Kasumi-1 (cell line): ENCODE measurements around the gene TMEM198.

Experiments
- DNase-seq, 2 experiments: peaks; one replicate each; lab custom pipeline; 2025; lab: John Stamatoyannopoulos, UW

TMEM198 gene, protein sequence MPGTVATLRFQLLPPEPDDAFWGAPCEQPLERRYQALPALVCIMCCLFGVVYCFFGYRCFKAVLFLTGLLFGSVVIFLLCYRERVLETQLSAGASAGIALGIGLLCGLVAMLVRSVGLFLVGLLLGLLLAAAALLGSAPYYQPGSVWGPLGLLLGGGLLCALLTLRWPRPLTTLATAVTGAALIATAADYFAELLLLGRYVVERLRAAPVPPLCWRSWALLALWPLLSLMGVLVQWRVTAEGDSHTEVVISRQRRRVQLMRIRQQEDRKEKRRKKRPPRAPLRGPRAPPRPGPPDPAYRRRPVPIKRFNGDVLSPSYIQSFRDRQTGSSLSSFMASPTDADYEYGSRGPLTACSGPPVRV

DNA sequence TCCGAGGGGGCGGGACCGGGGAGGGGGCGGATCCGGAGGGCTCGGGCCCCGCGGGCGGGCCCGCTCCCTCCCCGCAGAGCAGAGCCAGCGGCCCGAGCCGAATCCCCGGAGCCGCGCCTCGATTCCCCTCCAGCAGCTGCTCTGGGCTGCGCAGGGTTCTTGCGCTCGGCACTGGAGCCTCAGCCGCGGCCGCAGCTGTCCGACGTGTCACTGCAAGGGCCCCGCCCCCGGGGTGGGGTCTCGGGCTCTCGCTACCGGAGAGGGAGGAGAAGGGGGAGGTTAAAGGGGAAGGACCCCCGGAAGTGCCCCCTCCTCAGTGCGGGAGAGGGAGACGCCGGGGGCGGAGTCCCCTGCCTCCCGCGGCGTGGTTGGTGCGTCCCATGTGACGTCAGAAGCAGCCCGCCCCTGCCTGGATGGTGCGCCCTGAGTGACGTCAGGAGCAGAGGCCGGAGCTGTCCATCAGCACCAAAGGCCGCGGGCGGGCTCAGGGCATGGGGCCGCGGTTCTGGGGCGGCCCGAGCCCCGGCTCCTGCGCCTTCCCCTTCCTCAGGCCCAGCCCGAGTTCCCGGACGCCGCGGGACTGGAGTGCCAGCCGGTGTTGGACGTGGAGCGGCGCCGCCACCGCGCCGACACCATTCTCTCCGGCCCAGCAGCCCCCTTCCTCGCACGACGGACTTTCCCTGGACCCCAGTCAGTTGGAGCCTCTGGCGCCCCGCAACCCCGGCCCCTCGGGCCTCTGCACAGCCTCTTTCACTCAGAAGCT is at the start of gene TMEM198, which contains the start of gene CHPF:
Gene TMEM198 (plus strand): TSS at position 433 of the 763 bp plus-strand sequence. CDS start 700 bp downstream, outside the sequence.
Gene CHPF (minus strand): TSS at position 214 of the 763 bp plus-strand sequence. CDS start 271 bp downstream, outside the sequence.
- DNase-seq, result peak; percentile 57 to 60

DNA sequence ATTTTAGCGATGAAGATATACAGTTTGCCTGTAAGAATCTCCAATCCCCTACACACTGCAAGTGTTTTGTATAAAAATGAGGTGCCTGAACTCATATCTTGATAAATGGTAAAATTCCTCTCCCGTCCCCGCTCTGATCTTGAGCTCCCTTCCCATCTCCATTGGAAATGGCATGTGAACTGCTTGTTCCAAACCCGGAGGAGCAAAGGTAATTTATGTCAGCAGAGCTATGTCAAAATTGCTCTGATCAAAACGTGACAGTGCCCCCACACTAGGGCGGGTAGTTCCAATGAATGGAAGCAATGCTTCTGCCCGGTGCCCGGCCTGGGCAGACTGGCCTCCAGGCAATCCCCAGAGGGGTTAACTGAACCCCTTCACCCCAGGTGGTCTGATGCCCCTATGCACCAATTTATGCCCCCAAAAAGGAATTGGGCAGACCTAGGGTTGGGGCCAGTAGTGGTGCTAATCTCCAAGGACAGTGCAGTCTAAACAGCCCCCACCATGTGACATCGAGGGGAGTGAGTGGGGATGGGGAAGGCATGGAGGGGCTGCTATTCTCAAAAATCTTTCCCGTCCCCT is 48.8 kb upstream of the TMEM198 start:
- DNase-seq, result no peak

DNA sequence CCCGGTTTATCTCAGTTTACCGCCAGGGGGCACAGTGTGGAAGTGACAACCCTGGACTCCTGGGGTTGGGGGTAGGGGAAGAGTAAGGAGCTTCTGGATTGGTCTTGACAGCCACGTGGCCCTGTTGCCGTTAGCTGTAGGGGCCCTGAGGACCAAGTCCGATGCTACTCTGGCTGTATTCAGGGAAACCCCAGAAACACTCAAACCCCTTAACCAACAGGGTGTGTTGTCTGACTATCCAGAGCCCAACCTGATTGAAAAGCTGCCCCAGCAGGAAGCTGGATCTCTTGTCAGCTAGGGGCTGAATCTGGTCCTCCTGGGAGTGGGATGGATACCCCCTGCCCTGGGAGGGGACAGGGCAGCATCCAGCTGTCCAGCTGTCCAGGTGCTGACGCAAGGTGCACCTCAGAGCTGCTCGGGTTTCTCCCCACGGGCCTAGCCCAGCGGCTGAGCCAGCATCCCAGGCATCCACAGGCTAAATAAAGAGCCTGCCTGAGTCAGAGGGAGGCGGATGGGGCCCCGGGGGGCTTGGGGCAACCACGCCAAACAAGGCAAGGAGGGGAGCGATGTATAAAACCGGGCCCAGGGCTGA is 48.2 kb upstream of the TMEM198 start:
- DNase-seq, result peak; percentile 32 to 41

DNA sequence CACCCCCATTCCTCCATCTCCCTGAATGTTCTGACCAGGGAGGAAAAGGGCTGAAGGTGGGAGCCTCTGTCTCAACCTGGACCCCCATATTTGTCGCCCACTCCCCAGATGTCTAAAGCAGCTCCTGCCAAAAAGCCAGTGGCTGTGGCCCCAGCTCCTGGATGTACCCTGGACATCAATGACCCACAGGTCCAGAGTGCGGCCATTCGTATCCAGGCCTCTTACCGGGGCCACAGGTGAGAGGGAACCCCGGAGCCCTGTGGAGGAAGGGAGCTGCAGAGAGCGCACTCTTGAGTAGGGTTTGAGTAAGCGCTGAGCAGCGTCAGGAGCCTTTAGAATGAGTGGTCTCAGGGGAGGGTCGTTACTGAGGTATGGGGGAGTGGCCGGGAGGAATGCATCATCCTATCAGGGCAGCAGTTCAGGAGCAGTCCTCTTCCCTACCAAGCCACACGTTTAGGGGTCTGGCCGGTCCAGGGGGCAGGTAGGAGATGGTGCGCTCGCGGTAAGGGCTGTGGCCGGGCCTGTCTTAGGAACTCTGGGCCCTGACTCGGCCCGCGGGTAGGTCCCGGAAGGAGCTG is 47.5 kb upstream of the TMEM198 start:
- DNase-seq, result no peak

DNA sequence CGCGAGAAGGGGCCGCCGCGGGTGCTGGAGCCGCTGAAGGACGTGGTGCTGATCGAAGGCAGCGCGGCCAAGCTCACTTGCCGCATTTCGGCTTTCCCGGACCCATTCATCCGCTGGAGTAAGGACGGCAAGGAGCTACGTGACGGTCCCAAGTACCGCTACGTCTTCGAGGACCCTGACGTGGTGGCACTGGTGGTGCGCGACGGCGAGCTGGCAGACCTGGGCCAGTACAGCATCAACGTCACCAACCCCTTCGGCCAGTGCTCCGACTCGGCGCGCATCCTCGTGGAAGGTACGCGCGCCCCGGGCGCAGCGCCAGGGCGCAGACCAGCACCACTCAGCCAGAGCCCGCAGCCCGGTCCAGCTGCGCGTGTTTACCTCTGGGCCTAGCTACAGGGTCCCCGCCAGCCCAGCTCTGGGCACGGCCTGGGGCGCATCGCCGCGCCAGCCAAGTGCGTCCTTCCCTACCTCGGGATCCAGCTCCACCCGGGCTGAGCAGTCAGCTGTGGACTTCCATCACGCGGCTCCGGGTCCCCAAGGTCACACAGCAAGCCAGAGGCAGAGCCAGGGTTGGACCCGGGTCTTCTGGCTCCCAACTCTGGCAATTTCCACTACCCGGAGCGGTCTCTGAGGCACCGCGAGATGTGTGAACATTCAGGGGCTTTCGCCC is 46.9 kb upstream of the TMEM198 start:
- no peak for DNase-seq

DNA sequence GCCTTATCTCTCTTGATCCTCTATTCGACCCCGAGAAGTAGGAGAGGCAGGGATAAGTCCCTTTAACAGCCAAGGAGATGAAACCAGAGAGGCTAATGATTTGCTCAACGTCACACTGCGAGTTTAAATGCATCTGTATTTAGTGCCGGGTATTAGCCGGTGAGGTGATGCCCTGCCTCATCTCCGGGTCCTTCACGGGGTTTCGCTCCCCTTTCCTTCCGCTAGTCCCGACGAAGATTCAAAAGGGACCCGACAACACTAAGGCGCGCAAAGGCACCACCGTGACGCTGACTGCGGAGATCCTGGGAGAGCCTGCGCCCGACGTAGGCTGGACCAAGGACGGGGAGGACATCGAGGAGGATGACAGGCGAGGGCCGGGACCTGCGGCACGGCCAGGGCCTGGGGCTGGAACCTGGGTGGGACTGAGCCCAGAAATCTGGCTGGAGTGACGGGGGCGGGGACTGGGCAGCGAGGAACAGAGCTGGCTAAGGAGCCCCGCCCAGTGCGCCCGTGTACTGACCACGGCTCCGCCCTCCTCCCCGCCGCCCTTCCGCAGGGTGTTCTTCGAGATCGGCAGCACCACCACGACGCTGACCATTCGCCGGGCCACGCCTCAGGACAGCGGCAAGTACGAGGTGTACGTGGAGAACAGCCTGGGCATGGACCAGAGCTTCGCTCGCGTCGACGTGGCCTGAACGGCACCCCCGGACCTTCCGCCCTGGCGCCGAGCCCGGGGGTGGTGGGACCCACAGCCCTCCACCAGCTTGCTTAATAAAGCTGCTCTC is 46.1 kb upstream of the TMEM198 start:
- no peak for DNase-seq

DNA sequence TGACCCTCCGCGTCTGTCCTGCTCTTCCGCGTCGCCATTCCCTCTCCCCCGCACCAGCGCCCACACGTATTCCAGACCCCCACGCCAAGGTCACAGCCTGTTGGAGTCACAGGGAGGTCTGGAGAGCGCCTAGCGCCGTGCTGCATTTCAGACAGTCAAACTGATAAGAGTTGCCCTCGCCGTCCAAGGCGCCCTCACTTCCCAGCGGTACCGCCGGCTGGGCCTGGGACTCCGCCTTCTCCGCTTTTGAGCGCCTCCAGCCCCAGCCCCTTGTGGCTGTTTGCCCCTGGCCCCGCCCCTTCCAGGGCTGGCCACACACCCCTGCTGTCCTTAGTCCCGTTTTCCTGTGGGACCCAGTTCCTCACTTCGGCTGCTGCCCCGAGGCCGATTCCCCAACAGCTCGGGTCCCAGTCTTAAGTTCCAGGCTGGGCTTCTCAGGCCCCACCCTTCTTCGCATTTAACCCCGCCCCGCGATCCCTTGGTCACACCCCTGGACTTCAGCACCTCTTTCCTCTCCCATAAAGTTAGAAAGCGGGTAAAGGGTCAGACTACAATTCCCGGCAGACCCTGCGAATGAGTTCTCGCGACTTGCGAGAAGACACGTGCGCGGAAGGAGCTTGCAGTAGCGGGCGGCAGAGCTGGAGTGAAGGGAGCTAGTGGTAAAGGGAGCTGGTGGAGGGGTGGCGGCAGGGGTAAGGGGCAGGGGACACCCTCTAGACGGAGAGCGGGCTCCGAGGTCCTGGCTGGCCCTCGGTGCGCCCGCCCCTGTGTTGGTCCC is 45.4 kb upstream of the TMEM198 start, which contains the start of gene GMPPA:
Gene GMPPA (plus strand): TSS at position 612 of the 778 bp plus-strand sequence. CDS start 1,085 bp downstream, outside the sequence.
- DNase-seq, result peak; percentile 91 to 92

DNA sequence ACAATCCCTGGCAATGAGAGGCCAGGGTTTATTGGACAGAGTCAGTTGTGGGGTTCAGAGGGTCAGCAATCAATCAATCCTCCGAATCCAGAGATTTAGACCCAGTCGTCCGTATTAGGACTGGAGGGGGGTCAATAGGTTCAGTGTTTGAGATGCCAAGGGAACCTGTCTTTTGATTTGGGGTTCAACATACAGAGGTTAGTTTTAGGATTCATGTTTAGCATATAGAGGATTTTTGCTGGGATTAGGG is 44.8 kb upstream of the TMEM198 start:
- DNase-seq, result no peak

DNA sequence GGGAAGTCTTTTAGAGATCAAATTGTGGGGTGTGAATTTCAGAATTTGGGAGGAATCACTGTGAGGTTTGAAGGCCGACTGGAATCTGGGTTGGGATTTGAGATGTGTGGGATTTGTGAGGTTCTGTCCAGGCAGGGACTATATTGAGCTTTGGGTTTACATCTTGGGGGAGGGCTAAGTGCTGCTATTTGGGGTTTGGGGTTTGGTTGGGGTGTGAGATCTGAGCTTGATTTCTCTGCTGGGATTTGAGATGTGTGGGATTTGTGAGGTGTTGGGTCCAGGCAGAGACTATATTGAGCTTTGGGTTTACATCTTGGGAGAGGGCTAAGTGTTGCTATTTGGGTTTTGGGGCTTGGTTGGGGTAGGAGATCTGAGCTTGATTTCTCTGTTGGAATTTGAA is 44.3 kb upstream of the TMEM198 start:
- DNase-seq, result no peak

DNA sequence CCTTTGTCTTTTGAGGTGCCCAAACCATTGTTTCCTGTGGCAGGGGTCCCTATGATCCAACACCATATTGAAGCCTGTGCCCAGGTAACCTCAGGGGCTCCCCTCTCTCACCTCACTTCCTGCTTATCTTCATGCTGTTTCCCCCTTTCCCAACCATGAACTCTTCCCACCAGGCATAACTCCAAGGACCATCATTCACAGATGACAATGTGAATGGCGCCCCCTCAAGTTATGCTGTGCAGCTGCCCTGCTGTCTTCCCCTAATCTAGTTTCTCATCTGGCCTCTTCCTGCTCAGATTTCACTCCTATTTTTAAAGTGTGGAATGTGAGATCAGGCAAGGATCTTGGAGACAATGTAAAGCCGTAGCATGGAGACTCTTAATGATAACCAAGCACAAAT is 43.7 kb upstream of the TMEM198 start:
- DNase-seq, result no peak

DNA sequence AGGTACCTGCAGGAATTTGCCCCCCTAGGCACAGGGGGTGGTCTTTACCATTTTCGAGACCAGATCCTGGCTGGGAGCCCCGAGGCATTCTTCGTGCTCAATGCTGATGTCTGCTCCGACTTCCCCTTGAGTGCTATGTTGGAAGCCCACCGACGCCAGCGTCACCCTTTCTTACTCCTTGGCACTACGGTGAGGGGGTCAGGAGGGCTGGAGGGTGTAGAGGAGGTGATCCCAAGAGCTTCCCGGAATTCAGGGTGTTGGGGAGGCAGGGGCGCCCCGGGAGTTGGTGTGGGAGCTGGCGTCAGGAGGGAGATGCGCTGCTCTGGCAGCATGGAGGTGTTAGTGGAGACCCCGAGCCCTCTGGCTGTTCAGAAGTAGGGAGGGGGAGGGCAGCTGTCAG is 42.0 kb upstream of the TMEM198 start:
- no peak for DNase-seq

DNA sequence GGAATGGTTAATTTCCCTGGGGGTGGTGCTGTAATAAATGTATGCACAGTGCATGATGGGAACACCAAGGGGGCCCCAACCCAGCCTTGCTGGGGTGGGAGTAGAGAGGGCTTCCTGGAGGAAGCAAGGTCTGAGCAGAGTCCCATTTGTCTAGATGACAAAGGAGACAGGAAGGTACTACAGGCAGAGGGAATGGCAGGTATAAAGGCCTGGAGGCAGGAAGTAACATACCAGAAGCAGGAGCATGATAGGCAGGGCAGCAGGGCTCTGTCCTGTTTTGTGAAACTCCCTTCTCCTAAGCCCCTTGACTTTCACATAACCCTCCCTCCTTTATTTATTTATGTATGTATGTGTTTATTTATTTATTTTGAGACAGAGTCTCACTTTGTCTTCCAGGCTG is 41.2 kb upstream of the TMEM198 start:
- DNase-seq, result no peak

DNA sequence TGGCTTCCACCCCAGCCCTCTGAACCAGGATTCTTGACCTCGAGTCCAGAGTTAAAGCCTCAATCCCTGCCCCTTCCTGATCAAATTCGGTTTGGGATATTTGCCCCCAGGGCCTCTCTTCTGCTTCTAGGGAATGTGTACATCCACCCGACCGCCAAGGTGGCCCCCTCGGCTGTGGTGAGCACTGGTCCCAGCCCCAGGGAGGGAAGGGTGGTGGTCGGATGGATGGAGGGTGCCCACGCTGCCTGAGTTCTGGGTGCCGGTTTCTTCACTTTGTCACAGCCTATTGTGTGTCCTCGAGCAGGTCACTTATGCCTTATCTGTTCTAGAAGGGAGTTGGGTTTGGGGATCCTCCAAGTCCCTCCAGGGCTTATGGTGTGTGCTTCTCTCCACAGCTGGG is 38.2 kb upstream of the TMEM198 start:
- DNase-seq, result no peak

DNA sequence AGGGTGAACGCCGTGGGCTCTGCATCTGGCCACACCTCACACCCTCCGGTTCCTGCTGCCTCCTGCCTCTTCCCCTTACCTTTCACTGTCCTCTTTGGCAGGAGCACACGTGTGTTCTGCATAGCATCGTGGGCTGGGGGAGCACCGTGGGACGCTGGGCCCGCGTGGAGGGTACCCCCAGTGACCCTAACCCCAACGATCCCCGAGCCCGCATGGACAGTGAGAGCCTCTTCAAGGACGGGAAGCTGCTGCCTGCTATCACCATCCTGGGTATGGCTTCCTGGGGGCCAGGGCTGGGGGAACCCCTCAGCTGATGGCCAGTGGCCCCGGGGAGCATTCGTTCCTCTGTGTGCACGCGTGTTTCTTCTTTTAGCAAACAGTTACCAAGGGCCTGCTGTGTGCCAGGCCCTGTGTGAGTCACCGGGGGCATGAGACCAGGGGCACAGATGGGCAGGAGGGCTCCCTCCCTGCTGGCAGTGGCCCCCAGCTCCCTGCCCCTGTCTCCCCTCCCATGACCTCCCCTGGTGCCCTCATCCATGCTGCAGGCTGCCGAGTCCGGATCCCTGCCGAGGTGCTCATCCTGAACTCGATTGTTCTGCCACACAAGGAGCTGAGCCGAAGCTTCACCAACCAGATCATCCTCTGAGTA is 37.6 kb upstream of the TMEM198 start:
- DNase-seq, result no peak

DNA sequence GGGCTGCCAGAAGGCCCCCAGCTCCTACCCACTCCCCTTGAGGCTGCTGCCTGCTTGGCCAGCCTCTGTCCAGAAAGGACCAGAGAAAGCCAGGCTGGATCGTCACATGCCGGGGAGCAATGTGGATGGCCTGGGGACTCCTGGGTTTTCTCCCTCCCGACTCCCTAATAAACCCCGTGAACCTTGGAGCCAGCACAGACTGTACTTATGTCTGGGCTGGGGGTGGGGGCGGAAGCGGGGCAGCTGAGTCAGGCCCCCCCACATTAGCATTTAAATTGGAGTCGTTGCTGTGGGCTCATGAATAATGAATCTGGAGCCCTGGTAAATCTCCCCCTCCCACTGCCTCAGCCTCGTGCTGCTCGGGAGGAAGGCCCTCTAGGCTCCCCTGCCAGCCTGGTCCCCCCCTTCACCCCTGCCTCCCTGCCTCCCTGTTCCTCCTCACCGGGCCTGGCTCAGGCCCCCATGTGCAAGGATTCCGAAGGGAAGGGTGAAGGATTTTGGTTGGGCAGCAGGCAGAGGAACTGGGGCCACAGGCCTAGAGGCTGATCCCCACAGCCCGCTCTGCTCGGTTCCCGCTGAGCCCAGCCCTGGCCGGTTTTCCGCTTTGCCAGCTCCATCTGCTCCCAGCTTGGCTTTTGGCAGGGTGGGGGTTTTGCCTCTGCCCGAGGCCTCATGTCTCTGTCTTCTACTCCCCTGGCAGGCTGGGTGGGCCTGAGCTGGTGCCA is 36.9 kb upstream of the TMEM198 start:
- no peak for DNase-seq

DNA sequence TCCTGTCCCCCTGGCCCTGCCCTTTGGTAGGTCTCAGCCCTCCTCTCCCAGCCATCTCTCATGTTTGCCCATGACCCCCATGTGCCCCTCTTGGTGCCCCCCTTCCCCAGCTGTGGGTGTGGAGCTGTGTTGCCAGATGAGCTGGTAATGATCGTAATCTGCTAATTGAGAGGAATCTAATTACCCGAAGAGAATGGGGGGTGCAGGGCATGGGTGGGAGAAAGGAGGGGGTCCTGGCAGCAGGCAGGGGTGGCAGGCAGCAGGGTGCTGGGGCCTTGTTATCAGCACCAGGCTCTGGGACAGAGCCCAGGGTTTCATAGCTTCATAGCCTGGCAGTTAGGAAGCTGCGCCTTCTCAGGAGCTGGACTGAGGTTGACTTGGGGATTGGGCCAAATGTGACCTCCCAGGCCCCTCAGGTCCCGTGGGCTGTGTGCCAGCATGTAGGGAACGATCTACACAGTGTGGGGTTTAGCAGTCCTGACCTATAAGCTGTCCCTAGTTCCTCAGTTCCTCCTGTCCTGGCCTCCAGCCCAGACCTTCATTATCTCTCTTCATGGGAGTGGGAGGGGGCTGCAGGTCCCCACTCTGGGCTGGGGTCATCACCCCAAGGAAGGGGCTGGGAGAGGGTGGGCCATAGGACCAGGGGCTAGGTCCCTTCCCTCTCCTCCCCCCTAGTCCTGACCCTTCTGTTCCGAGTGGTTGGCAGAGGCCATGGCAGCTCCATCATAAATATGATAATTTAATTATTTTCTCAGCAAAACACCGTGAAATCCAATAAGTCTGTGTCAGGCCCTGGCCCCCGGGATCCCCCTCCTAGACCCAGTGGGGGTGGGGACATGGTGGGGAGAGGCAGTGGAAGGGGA is 36.0 kb upstream of the TMEM198 start:
- no peak for DNase-seq

DNA sequence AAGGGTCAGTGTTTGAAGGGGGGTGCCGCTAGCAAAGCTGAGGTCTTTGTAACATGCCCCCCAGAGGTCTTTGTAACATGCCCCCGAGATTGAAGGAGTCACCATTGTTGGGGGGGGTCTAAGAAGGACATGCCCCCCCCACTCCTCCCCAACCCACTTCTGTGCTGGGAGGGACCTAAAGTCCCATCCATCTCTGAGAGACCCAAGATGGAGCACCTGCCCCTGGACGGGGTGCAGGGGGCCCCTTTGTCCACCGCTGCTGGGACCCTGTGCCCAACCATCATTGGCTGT is 35.4 kb upstream of the TMEM198 start:
- DNase-seq, result no peak
